Smooth muscle cell (in vitro differentiated cells): ENCODE measurements around the gene OR2H2. TPM values are rescaled to one million over a fixed set of nuclear protein-coding genes. Genes with fewer than 3 reads are reported as not detected.

Experiments
- DNase-seq: peaks from one replicate; lab custom pipeline; 2025; ENCODE audit not compliant: unreplicated experiment; lab: John Stamatoyannopoulos, UW
- H2AFZ ChIP-seq: fragments of 200-600 bp; sonication (generic); 2 replicates; pipeline ENCODE4 v1.6.0; 2016; ENCODE audit warnings: antibody characterized with exemption, low read depth, mild to moderate bottlenecking
- H3F3A ChIP-seq: fragments of 200-600 bp; sonication (generic); 2 replicates; pipeline ENCODE4 v1.6.0; 2017; ENCODE audit warnings: antibody characterized with exemption, low read depth
- H3K27ac ChIP-seq: fragments of 200-600 bp; sonication (generic); 2 replicates; pipeline ENCODE4 v1.5.1; 2016; ENCODE audit warnings: low read depth, mild to moderate bottlenecking
- H3K27me3 ChIP-seq: fragments of 200-600 bp; sonication (generic); 2 replicates; pipeline ENCODE4 v1.6.1; 2016; ENCODE audit warnings: low read depth, mild to moderate bottlenecking
- H3K36me3 ChIP-seq: fragments of 200-600 bp; sonication (generic); 2 replicates; pipeline ENCODE4 v1.5.1; 2016; ENCODE audit warnings: low read depth
- H3K4me1 ChIP-seq: fragments of 200-600 bp; sonication (generic); 2 replicates; pipeline ENCODE4 v1.5.1; 2016; ENCODE audit warnings: low read depth
- H3K4me2 ChIP-seq: fragments of 200-600 bp; sonication (generic); 2 replicates; pipeline ENCODE4 v1.6.0; 2016; ENCODE audit warnings: mild to moderate bottlenecking
- H3K4me3 ChIP-seq: fragments of 200-600 bp; sonication (generic); 2 replicates; pipeline ENCODE4 v1.5.1; 2016; ENCODE audit warnings: mild to moderate bottlenecking
- H3K79me2 ChIP-seq: fragments of 200-600 bp; sonication (generic); 2 replicates; pipeline ENCODE4 v1.6.0; 2016; ENCODE audit warnings: low read depth, mild to moderate bottlenecking
- H3K9ac ChIP-seq: fragments of 200-600 bp; sonication (generic); 2 replicates; pipeline ENCODE4 v1.6.0; 2016; ENCODE audit warnings: low read depth
- H3K9me3 ChIP-seq: fragments of 200-600 bp; sonication (generic); replicated peaks from 2 replicates; pipeline ENCODE4 v1.5.1; 2016; ENCODE audit warnings: low read depth
- H4K20me1 ChIP-seq: fragments of 200-600 bp; sonication (generic); 2 replicates; pipeline ENCODE4 v1.6.0; 2016; ENCODE audit warnings: low read depth
- WGBS: methylation state at CpG from one replicate; pipeline ENCODE4 v1.1.7; 2016; ENCODE audit warnings: low lambda C conversion rate; 5-methylcytosine and 5-hydroxymethylcytosine counted together
- polyA plus RNA-seq: library from polyadenylated mRNA; unstranded; fragments of >200 nt; fragmentation: Nextera tagmentation; extraction: Ambion mirVana; gene quantifications from 2 replicates; pipeline ENCODE4 v1.2.1, GENCODE V29; 2016
- total RNA-seq: library from RNA; depleted of rRNA; stranded (reverse); fragments of >200 nt; gene quantifications from 2 replicates; pipeline ENCODE4 v1.2.3, GENCODE V29; 2014
- TF ChIP-seq, protein P1 (sequence below): fragments of 200-600 bp; sonication (generic); IDR thresholded peaks from 2 replicates; pipeline ENCODE4 v1.5.1; 2017; ENCODE audit warnings: borderline replicate concordance, mild to moderate bottlenecking, antibody characterized with exemption; ENCODE audit not compliant: insufficient read depth, poor library complexity, severe bottlenecking

Gene OR2H2
- total and polyA plus RNA-seq, 2 experiments from 2014 or later, result not detected

DNA sequence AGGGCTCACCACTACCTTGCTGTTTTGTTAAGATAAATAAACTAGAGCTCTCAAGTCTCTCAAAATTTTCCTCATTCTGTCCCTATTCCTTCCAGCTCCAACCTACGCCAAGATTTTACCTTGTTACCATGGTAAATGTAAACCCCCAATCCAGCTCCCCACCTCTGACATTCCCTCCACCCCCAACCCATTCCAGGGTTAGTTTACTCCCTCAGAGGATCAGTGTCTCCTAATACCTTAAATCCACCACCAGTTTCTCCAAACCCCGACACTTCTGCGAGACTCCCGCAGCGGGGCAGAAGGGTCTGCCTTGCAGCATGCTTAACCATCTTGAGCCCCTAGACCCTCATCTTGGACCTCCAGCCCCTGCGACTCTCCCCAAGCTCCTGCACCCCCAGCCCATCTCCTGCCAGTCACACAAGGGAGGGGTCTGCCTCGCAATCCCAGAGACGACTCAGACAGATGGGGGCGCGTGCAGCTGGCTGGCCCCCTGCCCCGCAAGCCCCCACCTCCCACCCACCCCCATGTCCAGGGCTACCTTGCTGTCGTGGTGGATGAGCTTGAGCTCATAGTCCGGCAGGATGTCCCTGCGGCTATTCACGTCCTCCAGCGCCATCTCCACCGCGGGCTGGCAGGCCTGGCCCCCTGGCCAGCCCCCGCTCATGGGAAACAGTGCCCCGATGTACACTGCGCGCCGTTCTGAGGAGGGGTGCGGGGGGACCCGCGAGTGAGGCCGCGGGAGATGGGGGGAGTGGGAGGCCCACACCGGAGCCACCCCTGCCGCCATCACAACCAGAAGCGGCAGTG lies 42.2 kb downstream of the OR2H2 start:
- Histone ChIP-seq H3K27me3 (no peaks in the 10 kb centered on the region), H3K4me1 (peaks cover 56% of the 10 kb centered on the region), H3K79me2 (peaks cover 6% of the 10 kb centered on the region), H3K27ac (no peak overlapping the region), H2AFZ (peak overlapping the region; percentile 91), H3F3A (no peaks in the 10 kb centered on the region), H3K36me3 (peaks cover 4% of the 10 kb centered on the region), H3K9ac (peak overlapping the region; percentile 62), H4K20me1 (peaks cover 35% of the 10 kb centered on the region), H3K9me3 (no peaks in the 10 kb centered on the region), H3K4me2 (peak overlapping the region; percentile 98), H3K4me3 (peak overlapping the region; percentile 80)
- TF ChIP-seq, protein P1, sequence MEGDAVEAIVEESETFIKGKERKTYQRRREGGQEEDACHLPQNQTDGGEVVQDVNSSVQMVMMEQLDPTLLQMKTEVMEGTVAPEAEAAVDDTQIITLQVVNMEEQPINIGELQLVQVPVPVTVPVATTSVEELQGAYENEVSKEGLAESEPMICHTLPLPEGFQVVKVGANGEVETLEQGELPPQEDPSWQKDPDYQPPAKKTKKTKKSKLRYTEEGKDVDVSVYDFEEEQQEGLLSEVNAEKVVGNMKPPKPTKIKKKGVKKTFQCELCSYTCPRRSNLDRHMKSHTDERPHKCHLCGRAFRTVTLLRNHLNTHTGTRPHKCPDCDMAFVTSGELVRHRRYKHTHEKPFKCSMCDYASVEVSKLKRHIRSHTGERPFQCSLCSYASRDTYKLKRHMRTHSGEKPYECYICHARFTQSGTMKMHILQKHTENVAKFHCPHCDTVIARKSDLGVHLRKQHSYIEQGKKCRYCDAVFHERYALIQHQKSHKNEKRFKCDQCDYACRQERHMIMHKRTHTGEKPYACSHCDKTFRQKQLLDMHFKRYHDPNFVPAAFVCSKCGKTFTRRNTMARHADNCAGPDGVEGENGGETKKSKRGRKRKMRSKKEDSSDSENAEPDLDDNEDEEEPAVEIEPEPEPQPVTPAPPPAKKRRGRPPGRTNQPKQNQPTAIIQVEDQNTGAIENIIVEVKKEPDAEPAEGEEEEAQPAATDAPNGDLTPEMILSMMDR, result no peak
- 13% methylated on average over 19 of the region's 31 CpGs for WGBS
- no peak for DNase-seq

DNA sequence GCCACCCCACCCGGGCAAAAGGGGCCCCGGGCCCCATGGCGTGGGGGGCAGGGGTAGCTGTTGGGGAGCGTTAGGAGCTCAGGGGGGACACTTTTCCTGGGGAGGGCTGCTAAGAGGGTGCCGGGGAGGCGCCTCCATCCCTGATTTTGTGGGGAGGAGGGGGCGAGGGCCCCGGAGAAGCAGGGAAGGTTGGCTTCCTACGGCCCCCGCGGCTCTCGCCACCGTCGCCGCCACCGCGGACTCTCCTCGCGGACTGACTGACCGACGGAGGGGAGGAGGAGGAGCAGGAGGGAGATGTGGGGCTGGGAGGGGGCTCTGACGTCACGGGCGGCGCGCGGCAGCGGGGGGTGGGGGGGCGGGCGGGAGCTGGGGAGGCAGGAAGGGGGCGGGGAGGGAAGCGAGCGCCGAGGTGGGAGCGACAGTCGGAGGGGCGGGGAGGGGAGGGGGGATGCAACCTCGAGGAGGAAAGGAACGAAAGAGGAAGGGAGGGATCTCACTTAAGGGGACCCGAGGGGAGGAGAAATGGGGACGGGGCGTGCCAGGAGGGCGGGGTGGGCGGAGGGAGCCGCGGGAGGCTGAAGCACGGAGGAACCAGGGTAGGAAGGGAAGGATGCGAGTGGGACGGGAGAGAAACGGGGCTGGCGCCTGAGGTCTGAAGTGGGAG lies 43.0 kb downstream of the OR2H2 start:
- Histone ChIP-seq H3K4me3 (peak overlapping the region; percentile 80), H3K4me1 (peaks cover 49% of the 10 kb centered on the region), H3F3A (no peaks in the 10 kb centered on the region), H3K27ac (no peak overlapping the region), H2AFZ (peak overlapping the region; percentile 91), H3K4me2 (peak overlapping the region; percentile 98), H4K20me1 (peaks cover 35% of the 10 kb centered on the region), H3K9me3 (no peaks in the 10 kb centered on the region), H3K79me2 (peaks cover 6% of the 10 kb centered on the region), H3K36me3 (peaks cover 4% of the 10 kb centered on the region), H3K9ac (peak overlapping the region; percentile 62), H3K27me3 (no peaks in the 10 kb centered on the region)
- WGBS, result 0% methylated on average over 12 of the region's 51 CpGs
- peak; percentile 57 for DNase-seq
- TF ChIP-seq, protein P1, result no peak

DNA sequence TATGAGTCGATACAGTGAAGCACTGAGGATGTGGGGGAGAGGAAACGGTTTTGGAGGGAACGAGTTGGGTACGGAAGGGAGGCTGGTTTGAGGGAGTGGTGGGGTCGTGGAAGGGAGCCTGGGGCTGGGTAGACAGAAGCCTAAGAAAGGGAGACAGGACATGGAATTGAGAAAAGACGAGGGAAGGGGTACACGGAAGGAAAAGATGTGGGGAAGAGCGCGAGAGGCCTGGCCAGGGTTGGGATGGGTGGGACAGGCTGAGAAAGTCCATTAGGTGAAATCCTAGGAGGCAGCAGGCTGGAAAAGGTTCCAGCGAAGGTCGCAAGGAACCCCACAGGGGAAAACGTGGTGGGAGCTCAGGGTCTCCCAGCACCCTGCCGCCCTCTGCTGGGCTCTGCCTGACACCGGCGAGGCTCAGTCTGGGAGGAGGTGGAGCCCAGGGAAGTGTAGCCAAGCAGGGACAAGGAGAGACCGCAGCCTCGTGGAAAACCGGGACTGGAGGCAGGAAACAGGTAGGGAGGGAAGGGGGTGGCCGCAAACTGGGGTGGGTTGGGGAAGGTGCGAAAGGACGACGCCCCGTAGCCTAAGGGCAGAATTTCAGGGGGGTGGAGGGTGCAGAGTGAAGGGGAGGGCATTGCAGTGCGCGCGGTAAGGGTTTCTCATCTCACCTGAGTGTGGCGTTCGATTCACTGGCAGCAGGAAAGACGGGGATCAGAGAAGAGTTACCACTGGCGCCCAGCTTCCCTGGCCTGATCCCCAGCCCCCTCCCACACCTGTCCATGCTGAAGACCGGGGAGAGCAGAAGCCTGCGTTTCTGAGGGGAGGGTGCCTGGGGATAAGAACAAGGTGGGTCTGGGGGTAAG lies 43.7 kb downstream of the OR2H2 start:
- Histone ChIP-seq H3K4me2 (peak overlapping the region; percentile 98), H3K36me3 (no peaks in the 10 kb centered on the region), H3K4me1 (peaks cover 45% of the 10 kb centered on the region), H3K9ac (peak overlapping the region; percentile 27), H3K27me3 (no peaks in the 10 kb centered on the region), H3K79me2 (peaks cover 6% of the 10 kb centered on the region), H3K9me3 (no peaks in the 10 kb centered on the region), H4K20me1 (peaks cover 35% of the 10 kb centered on the region), H3F3A (no peaks in the 10 kb centered on the region), H2AFZ (peak overlapping the region; percentile 90), H3K4me3 (peak overlapping the region; percentile 80), H3K27ac (no peak overlapping the region)
- DNase-seq, result peak; percentile 54
- 4% methylated on average over 20 of the region's 32 CpGs for WGBS
- TF ChIP-seq, protein P1, result peak; percentile 54
